NK-92 (cell line): ENCODE data around the gene GLCE.

Experiments
- DNase-seq: peaks from one replicate; lab custom pipeline; 2025; ENCODE audit not compliant: unreplicated experiment; lab: John Stamatoyannopoulos, UW

Gene GLCE

GRCh38 chr15:69316291-69316690, 155.9 kb downstream of the GLCE start:
- no peak for DNase-seq

- no peak for DNase-seq
These were observed 157.0 kb downstream of the GLCE start for GRCh38 chr15:69317392-69317841.

GRCh38 chr15:69318033-69318432, 157.6 kb downstream of the GLCE start:
- no peak for DNase-seq

- DNase-seq = no peak
These were observed 159.2 kb downstream of the GLCE start for GRCh38 chr15:69319384-69320375.

GRCh38 chr15:69320977-69321554, 160.6 kb downstream of the GLCE start:
- no peak for DNase-seq
